Measurements from ENCODE around the gene LDLRAD4.

Gene LDLRAD4

DNA sequence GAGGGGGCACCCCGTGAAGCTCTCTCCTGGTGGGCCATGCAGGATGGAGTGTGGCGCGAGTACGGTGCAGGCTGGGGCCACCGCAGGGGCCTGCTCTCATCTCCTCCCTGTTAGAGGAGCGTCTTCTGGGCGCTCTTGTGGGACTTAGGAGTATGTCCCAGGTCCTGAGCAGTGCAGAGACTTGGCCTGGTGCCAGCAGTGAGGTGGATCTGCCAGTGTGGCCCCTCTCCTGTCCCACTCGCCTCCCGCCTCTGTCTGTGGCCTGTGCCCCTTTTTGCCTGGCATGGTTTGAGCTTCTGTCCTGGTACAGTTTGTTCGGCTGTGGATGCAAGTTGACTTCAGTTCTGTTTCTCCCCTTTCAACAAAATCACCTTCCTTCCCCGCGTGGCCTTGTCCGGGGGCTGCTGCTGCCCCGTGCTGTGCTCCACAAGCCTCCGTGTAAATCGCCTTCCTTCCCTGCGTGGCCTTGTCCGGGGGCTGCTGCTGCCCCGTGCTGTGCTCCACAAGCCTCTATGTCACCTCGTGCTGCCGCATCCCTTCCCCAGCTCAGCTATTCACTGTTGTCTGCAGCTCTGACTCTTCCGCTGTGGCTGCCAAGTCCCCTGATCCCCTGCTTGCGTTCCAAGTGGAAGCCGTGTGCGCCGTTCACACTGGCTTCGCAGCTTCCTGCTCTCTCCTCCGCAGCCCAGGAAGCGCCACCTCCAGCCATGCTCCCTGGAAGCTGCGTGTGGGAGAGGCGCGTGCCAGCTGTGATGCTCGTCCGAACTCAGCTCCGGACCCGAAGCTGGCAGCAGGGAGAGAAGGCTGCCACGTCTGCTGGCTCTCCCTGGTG is 13.7 kb downstream of the LDLRAD4 start:
- DNase-seq = no peak

DNA sequence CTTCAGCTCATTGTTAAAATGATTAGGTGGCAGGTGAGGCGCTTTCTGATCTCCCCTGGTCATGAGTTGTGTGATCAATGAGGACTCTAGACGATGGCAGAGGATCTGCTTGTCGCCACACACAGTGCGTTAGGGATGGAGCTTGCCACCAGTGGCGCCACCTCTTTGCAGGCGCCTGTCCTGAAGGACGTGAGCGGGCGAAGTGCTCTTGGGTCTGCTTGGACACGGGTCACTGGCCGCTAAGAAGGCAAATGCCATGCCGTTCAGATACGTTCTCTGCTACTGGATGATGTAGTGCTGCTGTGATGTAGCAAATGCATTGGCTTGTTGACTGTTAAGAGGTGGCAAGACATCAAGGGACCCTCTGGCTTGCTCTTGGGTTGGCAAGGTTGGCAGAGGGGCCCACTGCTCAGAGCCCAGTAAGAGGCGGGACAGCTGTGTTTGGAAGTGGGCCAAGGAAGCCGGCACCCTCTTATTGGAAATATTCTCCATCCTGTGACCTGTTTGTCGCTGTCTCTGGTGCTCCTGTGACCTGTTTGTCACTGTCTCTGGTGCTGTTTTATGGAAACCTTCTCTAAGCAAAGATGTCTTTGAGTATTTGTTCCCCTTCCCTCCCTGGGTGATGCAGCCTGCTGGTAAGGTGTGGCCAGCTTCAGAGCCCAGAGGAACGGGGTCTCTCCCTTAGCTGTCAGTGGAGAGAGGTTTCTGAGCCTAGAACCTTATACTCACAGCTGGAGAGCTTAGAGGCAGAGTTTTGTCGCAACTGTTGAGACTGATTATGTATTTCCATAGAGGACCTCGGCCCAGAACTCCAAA is 14.6 kb downstream of the LDLRAD4 start:
- no peak for DNase-seq

DNA sequence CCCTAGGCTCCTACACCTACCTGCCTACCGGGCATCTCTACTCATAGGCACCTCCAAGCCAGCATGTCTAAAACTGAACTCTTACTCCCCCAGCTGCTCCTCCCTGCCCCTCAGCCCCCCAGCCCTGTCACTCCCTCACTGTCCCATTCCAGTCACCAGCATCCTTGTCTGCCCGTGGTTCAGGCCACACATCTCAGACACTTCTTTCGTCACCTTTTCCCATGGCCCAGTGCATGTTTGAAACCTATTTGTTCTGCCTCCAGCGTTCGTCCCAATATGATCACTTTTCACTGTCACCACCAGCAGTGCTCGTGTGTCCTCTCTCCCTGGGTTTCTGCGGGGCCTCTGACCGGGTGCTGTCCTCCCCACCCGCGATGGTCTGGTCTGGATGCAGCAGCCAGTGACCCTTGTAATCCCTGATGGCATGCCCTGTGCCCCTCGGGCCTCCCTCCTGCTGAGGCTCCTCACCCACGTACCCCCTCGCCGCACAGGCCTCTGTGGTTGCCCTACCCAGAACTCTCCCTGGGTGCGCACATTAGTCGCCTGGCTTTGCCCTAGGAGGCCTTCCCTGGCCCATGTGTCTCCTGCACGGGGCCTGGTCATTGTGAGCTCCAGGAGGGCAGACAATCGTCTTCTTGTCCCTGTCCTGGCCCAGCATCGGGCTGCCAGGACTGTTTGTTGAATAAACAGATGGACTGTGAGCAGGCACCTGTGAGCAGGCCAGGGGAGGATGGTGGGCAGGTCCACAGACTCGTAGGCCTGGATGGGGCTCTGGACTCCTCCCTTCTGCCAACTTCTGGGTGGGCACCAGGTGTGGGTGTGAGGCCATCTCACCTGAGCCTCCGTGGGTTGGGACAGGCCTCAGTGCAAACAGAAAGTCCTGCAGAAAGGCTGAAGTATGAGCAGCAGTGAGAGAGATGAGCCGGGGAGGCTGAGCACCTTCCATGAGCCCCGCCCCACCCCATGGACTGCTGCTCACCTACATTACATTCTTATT is 15.5 kb downstream of the LDLRAD4 start:
- no peak for DNase-seq

DNA sequence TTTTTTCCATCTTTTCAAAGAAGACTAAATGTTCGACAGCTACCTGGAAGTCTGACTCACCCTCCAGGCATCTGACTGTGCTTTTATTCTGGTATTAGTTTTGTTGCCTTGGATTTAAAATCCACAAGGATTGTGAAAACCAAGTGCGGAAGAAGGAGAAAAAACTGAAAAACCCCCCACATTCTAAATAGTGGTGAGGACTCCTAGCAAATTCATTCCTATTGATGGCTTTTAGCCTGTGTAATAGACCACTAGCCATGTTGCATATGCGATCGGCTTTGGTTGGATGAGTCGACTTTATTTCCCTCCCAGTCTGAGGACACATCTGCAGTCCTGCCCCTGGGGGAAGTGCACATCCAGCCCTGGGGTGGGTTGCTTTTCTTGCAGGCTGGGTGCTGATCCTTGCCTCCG is 16.9 kb downstream of the LDLRAD4 start:
- DNase-seq = no peak

DNA sequence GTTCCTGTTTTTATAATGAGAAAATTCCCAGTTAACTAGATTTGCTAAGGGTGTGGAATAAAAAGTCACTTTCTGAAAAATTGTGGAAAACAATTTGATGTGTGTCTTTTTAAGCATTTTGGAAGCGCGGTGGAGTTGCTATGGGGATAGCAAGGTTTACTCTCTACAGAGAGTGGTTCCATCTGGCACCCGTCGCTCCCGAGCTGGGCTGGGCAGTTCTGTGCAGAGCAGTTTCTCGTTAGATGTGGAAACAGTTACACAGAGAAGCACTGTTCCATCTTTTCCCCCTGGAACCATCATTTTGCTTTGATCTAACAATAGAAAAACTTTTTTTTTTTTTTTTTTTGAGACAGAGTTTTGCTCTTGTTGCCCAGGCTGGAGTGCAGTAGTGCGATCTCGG is 17.4 kb downstream of the LDLRAD4 start:
- no peak for DNase-seq

DNA sequence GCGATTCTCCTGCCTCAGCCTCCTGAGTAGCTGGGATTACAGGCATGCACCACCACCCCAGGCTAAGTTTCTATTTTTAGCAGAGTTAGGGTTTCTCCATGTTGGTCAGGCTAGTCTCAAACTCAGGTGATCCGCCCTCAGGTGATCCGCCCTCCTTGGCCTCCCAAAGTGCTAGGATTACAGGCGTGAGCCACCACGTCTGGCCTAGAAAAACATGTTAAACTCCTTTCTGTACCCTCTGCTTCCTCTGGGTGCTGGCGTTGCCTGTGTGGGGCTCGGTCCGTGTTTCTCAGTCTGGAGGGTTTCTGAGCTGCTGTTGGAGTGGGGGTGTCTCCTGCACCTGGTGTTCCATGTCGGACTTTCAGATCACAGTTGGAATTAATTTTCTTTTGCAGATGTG is 17.9 kb downstream of the LDLRAD4 start:
- DNase-seq = no peak

DNA sequence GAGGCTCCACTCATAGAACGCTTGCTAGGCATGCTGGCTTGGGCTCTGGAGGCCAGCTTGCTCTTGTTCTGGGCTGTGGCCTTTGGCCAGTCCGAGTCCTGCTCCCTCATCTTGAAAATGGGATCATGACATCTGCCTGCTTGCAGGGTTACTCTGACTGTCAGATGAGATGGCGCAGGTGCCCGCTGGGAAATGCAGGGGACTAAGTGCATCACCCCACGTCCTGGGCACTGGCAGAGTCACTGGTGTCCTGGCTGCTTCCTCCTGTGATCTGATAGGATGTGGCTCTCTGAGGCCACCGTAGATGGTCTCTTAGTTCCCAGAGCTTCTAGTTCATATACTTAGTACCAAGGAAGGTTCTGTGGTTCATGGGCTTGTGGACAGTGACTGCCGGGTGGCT is 18.5 kb downstream of the LDLRAD4 start:
- no peak for DNase-seq

DNA sequence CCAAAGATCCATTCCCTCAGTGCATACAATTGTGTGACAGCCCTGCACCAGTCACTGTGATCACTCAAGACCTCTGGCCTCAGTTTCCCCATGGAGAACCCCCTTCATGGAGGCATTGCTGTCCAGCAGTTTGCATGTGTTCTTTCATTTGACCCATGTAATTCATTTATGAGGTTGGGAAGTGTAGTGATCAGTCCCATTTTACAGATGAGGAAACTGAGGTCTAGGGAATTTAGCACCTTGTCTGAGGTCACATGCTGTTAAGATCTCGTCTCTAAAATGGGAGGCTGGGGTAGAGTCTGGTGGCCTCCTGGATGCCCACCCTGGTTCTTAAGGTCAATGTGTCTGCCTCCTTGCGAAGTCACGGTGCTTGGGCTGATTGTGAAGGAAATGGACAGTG is 19.1 kb downstream of the LDLRAD4 start:
- DNase-seq = no peak

DNA sequence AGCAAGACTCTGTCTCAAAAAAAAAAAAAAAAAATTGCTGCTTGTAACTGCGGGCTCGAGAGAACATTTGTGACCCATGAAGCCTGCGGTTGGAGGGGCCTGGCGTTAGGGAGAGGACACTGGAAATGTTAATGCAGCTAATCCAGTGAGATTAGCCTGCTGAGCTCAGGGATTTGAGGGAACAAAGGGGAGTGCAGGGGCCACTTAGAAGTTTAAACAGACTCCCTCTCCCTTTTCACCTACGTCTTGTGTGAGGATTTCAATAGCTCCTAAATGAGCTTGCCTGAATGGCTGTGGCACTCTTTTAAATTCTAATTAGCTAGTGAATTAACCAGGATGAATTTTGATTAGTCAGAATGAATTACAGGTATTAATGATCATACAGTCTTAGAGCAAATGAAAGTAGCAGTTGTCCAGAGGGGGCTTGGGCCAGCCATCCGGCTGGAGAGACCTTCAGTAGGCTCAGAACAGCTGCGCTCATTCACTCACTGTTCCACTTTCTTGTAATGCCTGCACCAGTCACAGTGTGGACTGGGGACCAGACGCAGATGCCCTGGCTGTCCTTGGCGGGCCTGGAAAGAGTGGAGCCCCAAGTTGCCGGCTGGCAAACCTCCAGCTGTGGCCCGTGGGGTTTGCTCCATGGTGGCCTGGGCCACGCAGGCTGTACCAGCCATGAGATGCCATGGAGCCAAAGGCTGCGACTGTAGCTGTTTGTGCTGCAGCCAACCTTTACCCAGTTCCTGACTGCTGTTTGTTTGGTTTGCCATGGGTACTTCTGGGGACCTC is 20.8 kb downstream of the LDLRAD4 start:
- DNase-seq = no peak

DNA sequence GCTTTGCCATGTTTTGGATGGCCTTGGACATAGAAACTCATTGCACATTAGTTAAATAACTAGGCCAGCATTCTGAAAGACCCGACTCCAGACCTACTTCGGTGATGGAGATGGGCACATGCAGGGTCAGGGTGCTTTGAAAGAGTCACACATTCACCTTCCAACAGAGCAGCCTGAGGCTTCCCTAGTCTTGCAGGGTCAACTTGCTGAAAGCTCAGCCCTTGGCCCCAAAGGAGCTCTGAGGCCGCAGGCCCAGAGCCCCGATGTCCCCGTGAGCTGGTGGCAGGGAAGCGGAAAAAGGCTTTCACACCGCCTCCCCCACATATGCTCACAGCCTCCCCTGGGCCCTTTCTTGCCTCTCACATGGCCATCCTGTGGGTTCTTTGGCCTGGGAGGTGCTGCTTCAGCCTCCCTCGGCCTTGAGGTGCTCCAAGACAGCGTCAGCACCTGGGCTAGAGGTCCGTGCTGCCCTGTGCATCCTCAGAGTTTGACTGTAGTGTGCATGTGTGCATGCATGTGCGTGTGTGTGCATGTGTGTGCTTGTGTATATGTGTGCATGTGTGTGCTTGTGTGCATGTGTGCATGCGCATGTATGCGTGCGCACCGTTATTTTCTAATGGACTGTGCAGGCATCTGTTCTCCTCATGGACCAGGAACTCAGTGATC is 21.6 kb downstream of the LDLRAD4 start:
- DNase-seq = no peak

DNA sequence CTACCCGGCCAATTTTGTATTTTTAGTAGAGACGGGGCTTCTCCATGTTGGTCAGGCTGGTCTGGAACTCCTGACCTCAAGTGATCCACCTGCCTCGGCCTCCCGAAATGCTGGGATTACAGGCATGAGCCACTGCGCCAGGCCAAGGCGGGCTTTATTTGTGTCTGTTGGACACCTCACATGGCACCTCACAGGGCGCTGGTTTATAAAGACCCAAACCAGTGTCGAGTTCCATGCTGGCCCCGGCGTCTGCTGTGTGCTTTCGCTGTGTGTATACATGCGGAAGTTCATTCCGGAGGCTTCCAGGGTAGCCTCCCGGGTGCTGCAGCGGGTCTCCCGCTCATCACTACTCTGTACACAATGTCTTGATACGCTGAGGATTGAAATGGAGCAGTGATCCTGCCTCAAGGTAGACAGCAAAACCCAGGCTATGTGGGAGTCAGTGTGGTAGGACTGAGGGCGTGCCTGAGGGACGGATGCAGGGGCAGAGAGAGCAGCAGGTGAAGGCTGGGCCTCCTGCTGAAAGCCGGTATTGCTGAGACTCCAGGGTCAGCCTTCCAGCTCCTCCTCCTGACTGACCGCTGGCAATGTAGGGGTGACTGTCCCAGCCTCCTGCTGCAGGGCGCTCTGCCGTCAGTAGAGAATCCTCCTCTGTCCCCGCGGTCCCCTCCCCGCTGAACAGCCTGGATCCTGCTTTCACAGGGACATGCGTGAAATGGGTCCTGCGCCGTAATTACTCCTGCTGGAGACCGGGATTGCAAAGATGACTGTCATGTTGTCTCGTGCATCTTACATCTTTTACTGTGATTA is 22.7 kb downstream of the LDLRAD4 start:
- DNase-seq = no peak

DNA sequence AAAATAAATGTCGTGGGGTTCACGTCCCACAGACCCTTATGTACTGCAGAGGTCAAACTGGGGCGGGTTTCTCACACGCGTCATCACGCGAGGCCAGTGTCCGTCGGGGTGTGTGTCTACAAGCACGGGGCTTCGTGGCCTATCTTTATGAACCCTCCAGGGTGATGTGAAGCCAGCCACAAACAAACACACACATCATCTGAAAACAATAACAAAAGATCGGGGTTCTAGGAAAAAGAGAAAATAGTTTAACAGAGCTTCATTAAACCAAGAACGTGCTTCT is 23.3 kb downstream of the LDLRAD4 start:
- no peak for DNase-seq

DNA sequence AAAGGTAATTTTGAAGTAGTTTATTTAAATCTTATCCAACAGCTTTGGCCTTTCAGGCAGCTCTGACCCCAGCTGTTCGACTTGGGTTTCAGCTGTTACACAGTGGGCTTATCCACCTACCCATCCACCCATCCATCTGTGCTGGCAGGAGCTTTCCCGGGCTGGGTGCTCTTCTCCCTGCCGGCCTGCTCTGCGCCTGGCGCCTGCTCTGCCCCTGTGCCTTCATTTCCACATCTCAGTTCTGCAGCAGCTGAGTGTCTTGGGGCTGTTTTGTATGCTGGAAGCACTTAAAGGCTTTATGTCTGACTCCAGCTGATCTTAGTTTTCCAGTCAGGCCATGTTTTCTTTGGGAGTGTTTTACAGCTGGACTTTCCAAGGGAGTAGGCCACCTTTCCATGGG is 24.2 kb downstream of the LDLRAD4 start:
- no peak for DNase-seq

DNA sequence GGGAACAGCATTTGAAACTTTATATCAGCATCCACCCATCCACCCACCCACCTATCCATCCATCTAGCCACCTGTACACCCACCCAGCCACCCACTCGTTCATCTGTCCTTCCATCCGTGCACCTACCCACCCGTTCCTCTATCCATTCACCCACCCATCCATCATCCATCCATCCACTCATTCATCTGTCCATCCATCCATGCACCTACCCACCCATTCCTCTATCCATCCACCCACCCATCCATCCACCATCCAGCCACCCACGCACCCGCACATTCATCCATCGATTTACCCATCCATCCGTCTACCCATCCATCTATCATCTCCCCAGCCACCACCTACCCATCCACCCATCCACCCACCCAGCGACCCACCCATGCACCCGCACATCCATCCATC is 24.8 kb downstream of the LDLRAD4 start:
- no peak for DNase-seq

DNA sequence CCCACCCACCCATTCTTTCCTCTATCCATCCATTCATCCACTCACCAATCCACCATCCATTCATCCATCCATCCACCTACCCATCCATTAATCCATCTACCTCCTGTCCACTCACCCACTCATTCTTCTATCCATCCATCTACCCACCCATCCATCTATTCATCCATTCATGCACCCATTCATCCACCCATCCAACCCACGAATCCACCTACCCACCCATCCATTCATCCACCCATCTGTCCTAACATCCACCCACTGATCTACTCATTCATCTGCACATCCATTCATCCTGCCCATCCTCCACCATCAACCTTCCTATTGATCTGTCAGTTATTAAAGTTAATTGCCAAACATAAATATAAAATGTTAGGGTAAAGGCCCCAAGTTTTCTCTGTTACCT is 25.6 kb downstream of the LDLRAD4 start:
- DNase-seq = no peak

DNA sequence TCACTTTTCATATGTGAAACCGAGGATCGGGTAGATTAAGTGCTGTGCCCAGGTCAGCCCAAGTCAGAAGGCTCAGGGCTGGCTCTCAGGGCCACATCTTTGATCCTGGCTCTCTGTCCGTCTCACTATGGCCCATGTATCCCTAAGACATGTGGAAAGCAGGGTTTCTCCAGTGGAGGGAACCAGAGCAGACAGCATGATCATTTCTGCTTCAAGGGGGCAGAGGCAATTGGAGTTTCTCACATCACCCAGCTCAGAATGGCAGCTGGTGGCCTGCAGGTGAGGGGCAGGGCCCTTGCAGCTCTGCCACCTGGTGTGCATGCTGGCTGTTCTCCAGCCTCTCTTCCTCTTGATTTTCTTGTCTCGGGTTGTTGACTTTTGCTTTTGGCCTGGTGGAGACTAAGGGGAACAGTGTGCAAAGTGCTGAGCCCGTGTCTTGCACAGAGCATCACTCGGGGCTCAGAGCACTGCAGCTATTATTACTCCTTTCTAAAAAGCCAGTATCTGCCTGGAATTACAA is 27.0 kb downstream of the LDLRAD4 start:
- no peak for DNase-seq

DNA sequence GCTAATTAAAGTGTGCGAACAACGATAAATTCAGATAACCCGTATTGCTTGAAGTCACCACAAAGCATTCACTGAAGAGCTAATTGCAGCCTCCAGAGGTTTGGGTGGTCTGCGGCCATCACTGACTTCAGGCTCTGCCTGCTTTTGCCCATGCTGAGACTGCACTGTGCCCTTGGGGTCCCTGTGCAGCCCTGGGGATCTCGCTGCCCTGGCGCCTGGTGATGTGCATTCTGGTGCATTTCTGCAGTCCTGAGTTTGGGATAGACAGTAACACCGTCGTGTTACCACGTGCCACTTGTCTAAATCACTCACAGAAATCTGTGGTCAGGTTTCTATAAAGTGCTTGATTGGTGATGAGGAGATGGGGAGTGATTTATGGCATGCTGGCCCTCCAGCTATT is 27.6 kb downstream of the LDLRAD4 start:
- DNase-seq = no peak

DNA sequence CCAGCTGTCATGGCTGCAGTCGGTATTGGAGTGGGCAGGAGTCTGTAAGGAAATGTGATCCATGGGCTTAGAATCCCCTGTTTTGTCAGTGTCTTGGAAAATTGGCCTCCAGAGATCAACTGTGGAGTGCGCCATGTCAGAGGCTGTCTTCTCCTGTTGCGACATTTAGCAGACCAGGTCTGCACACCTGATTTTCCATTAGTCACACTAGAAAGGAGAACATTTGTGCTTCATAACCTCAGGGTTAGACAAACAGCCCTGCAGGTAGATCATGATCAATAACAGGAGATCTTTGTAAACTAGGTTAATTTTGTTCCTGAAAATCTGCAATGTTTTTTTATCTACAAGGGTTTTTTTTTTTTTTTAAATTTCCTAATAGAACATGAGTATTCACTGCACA is 28.0 kb downstream of the LDLRAD4 start:
- no peak for DNase-seq

DNA sequence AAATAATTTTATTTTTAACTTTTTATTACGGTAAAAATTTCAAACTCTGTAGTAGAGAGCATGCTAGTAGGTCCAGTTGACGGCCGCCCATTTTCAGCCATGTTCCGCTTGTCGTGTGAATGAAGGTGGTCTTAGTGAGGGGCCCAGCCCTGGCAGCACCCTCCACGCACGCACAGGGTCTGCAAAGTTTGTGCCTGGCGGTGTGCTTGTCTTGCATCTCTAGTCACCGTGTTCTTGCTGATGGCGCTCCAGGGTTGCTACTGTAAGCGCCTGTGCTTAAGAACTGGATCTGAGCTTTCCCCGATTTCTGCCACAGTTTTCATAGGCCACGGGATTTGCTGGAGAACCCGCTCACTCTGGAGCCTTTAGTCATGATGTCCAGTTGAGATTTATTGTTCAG is 28.9 kb downstream of the LDLRAD4 start:
- DNase-seq = no peak

DNA sequence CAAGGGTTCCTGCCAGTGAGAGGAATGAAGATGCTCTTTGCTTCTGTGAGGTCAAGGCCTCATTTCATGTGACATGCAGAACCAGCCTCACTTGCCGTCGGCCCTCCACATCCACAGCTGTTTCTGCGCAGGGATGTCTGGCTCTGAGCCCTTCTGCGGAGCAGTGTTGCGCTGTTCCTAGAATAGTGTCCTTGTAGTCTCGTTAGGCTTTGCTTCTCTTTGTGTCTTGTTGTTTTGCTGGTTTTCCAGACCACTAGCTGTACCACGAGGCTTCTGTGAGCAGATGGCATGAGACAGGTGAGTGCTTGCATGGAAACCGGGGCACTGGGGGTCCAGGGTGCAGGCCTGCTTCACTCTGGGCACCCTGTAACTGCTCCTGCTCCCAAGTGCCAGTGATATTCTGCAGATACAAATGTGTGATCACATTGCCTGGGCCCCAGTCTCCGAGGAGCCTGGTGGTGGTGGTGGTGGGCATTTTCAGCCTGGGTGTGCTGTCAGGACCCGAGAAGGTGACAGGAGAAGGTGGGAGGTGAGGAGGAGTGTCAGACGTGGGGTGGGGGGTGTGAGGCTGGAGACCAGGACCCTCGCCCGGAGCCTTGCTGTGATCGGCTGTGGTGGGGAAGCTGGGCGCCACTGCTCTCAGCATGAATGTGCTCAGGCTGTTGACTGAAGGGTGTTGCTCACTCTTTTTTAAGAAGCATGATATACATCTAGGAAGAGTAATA is 34.3 kb downstream of the LDLRAD4 start:
- DNase-seq = no peak

Data from cortex of kidney (tissue), 1 donor.